ENCODE results near the gene ACMSD.
"Not testable (repeated sequence)": the region's sequence is repeated elsewhere in the genome, so short reads cannot be mapped to it uniquely, and the experiment has no call there.

ACMSD gene

DNA sequence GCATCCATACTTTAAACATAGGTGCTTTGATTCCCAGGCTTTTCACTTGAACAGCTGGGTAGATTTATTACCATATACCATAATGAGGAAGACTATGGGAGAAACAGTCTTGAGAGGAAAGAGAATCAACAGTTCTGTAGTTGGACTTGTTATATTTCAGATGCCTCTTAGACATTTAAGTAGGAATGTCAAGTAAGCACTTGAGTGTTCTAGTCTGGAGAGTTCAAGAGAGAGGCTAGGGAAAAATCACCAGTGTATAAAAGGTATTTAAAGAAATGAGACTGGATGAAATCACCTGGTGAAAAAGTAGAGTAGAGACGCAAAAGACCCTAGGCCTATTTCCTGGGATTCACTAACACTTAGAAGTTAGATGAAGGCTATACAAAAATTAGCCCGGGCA, 66.8 kb downstream of the ACMSD start:
- DNase-seq (ENCODE audit: low spot score), result no peak

DNA sequence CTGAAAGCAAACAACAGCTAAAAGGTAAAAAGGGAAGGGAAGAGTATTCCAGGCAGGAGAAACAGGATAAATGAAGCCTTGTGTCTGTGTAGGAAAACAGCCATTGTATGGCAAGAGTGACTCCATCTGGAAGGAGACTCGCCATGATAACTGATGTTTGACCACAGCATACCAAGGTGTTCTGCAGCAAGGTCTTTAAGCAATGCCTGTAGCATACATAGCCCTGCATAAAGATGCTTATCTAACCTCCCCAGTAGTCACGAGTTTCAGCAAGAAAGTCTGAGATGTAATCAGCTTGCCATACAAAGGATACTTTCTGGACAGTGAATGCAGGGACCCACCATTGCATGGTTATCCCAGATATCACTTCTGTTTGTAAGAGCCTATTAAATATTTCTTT, 68.3 kb downstream of the ACMSD start:
- no peak for DNase-seq (ENCODE audit: low spot score)

DNA sequence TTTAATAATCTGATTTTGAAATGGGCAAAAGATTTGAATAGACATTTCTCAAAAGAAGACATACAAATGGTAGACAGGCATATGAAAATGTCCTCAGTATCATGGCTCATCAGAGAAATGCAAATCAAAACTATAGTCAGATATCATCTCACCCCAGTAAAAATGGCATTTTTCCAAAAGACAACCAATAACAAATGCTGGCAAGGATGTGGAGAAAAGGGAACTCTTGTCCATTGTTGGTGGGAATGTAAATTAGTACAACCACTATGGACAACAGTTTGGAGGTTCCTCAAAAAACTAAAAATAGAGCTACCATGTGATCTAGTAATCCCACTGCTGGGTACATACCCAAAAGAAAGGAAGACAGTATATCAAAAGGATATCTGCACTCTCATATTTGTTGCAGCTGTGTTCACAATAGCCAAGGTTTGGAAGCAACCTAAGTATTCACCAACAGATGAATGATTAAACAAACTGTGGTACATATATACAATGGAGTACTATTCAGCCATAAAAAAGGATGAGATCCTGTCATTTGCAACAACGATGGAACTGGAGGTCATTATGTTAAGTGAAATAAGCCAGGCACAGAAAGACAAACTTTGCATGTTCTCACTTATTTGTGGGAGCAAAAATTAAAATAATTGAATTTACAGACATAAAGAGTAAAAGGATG, 69.2 kb downstream of the ACMSD start:
- not testable (repeated sequence) for DNase-seq (ENCODE audit: low spot score)

DNA sequence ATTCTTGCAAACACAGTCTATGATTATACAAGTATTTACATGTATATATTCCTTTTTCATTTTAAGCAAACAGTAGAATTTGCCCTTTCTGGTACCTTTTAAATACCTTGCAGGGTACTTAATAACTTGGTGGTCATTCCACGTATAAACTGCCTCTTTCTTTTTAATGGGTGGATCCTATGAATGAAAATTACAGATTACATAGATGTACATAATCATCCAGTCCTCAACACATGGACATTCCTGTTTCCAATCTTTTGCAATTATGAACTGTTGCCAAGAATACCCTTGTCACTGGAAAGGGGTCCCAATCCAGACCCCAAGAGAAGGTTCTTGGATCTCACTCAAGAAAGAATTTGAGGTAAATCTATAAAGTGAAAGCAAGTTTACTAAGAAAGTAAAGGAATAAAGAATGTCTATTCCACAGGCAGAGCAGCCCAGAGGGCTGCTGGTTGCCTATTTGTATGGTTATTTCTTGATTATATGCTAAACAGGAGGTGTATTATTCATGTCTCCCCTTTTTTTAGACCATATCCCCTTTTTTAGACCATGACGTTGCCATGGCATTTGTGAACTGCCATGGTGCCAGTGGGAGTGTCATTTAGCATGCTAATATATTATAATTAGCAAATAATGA, 72.5 kb downstream of the ACMSD start:
- DNase-seq (ENCODE audit: low spot score), result no peak

DNA sequence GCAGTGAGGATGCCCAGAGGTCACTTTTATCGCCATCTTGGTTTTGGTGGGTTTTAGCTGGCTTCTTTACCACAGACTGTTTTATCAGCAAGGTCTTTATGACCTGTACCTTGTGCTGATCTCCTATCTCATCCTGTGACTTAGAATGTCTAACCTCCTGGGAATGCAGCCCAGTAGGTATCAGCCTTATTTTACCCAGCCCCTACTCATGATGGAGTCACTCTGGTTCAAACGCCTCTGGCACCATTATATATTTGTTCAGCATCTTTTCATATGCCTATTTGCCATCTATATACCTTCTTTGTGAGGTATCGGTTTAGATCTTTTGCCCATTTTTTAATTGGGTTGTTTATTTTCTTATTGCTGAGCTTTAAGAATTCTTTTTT, 73.0 kb downstream of the ACMSD start:
- no peak for DNase-seq (ENCODE audit: low spot score)

DNA sequence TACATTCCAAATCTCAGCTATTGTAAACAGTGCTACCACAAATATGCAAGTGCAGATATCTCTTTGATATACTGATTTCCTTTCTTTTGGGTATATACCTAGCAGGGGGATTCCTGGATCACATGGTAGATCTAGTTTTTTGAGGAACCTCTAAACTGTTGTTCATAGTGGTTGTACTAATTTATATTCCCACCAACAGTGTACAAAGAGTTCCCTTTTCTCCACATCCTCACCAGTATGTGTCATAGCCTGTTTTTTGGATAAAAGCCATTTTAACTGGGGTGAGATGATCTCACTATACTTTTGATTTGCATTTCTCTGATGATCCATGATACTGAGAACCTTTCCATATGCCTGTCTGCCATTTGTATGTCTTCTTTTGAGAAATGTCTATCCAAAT, 73.9 kb downstream of the ACMSD start:
- no peak for DNase-seq (ENCODE audit: low spot score)

DNA sequence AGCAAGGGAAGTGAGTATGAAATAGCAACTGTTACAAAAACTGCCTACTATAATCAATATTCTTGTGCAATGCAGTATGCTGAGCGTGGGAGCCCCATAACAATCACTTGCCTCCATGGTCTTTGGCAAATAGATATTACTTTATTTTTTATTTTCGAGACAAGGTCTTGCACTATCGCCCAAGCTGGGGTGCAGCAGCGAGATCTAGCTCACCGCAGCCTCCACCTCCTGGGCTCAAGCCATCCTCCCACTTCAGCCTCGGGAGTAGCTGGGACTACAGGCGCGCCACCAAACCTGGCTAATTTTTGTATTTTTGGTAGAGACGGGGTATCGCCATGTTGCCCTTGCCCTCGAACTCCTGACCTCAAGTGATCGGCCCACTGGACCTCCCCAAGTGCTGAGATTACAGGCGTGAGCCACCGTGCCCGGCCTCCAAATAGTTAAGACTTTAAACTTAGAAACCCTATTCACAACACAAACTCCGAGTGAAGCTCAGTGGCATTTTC, 79.0 kb downstream of the ACMSD start:
- no peak for DNase-seq (ENCODE audit: low spot score)

DNA sequence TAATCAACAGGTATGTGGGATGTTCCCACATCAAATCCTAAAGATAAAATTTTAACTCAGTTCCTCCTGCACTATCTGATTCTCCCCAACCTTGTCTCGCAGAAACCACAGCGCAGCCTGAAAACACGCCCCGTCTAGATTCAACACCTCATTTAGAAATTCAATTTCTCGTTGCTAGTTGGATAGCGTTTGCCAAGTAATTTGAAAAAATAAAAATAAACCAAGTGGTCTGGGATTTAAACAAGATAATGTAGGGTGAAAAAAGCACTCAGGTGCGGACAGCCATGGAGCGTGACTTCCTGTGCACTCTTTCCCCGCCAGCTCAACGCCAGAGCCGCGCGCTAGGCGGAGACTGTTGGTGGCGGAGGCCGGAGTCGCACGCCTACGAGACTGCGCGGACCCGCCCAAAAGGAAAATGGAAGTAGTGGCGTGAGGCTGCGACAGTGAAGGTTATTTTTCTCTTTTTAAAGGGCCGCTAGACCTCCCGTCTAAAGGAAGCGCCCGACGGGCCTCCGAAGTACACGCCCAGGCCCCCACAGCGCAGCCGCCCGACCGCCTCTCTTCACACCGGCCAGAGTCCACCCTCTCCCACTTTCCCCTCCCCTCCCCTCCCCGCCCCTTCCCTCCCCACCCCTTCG, 79.6 kb downstream of the ACMSD start:
- no peak for DNase-seq (ENCODE audit: low spot score)

DNA sequence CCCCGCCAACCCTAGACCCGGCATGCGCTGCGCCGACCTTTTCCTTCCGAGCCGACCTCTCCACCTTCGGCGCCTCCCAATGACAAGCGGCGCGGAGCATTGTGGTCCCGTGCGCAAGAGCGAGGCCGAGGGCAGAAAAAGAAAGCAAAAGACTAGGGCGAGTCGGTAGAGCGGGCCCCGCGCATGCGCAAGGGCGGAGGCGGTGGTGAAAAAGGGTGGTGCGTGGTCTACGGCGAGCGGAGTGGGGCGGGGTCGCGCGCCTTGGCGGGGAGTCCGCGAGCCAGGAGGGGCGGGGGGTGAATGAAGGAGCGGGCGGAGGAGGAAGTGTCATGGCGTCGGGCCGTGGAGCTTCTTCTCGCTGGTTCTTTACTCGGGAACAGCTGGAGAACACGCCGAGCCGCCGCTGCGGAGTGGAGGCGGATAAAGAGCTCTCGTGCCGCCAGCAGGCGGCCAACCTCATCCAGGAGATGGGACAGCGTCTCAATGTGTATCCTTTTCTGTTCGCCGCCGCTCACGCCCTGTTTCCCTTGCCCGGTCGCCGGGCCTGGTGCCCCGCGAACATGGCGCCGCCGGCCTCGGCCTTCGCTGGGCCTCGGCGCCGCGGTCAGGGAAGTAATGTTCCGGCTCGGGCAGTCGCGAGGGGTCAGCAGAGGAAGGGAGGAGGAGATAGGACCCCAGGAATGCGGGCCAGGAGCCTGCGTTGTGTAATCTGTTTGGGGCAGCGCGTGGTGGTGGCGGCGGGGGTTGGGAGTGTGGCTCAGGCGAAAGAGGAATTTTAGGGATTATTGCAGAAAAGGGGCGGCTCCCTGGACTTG, 80.3 kb downstream of the ACMSD start, which contains the start of gene CCNT2:
TSS of gene CCNT2 (plus strand) at position 297 of the 815 bp plus-strand sequence. CDS start at position 330, 33 bp downstream.
- peak; percentile 99 for DNase-seq (ENCODE audit: low spot score)

DNA sequence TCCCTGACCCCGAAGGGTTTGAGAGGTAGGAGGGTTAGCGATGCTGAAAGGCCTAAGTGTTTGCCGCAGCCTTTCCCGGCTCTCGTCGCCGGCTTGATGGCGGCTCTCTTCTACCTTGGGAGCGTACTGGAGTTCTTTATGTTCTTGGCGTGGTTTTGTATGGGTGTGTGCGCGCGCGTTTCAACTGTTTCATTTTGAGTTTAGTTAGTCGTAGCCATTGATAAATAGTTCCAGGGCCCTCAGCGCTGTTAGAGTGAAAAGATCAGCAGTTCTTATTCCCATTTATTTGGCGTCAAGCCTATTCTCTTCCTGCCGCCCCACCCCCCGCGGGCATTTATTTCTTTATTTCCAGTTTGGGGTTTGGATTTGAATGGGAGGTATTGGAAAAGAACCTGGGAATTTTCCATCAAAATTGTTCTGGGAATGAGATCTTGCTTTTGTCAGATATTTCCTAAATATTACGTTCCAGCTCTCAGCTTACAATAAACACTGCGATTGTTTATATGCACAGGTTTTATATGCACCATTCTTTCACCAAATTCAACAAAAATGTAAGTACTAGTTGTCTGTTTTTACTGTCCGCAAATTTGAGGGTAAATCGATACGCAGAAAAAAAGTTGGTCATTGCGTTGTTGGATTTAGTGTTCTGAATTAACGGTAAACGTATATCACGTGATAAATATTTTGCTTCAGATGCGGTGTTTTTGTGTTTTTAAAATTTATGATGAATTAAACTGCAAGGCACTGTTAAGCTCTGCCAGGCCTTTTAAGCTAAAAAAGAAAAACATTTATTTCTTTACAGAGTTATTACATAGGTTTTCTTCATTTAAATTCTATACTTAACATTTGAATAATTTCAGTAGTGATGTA, 81.2 kb downstream of the ACMSD start:
- peak; percentile 21 for DNase-seq (ENCODE audit: low spot score)

DNA sequence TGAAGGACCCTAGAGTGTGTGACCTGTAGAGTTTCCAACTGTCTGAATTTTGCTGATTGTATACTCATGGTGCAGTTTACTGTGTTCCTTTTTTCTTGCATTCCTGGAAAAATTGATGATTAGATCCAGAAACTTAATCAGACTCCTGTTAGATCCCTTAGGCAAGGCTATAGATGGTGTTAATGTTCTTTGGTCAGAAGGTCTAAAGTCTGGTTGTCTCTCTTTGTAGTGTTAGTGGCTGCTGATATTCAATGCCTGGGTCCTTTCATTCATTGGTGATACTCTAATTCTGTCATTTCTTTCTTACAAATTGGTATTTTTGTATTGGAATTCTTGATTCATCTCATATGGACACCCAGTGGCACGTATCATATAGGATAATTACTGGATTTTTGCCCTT, 86.5 kb downstream of the ACMSD start:
- no peak for DNase-seq (ENCODE audit: low spot score)

DNA sequence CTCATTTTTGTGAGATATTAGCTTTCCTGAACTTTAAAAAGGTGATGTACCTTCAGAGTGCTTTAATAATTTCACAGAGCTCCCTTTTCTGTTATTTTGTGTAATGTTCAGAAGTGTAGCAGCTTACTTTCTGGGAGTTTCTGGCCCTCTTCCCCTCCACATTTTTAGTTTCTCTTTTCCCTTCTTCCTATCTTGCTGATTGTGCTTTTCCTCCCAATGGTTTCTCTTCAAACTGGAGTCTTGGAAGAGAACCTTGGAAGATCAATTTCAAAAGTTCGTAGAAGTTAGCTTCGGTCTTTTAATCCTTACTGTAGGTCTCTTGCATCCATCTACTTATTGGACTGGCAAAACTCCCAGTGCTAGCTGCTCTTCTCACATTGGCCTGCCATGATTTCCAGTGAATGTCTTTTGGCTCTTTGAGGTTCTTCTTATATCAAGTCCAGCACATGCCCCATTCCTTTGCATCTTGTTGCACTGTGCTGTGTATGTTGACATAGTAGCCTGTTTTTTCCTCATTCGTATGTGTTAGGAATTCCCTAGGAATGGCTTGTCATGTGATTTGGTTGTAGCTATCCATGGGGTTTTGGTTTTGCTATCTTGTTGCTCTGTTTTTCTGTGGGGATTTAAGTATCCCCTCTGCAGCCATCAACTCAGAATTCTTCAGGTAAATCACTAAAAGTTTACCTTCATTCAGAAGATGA, 88.0 kb downstream of the ACMSD start:
- DNase-seq (ENCODE audit: low spot score), result no peak

DNA sequence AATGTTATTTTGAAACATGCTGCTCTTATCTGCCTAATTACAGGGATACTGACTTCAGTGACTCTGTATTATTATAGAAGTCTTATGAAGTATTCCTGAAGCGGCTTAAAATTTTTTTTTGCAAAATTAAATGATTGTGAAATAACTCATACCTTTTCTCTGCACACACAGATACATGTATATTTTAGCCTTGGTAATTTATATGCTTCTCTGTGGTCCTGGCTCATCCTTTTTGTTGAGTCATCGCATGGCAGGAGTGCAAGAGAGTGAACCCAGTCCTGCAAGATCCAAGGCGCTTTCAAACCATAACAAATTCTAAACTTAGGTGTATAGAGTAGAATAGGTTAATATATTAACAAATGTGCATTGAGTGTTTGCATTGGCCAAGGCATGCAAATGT, 88.8 kb downstream of the ACMSD start:
- no peak for DNase-seq (ENCODE audit: low spot score)

DNA sequence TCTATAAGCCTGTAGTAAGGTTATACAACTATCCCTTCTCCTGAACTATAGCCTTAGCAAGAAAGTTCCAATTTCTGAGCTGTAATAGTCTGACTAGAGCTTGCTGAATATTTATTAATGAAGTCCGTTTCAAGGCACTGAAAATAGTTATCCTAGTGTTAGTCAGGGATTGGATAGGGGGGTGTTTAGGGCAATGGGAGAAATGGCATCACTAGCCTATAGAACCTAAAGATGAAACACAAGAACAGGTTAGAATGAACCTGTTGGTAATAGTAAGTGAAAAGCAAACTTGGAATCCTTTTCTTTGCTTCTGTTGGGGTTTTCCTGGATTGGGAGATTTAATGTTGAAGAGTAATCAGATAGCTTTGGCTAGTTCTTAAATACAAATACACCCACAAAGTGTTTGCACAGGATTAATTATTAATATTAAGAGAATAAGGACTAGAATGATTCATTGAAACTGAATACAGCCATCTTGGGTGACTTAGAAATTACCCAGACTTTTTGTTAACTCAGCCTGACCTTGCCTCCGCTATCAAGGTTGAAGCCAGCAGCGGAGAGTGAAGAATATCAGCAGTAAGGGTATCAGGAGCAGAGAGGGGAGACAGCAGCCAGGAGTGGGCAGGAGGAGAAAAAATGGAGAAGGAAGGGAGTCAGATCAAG, 94.6 kb downstream of the ACMSD start:
- DNase-seq (ENCODE audit: low spot score), result no peak

DNA sequence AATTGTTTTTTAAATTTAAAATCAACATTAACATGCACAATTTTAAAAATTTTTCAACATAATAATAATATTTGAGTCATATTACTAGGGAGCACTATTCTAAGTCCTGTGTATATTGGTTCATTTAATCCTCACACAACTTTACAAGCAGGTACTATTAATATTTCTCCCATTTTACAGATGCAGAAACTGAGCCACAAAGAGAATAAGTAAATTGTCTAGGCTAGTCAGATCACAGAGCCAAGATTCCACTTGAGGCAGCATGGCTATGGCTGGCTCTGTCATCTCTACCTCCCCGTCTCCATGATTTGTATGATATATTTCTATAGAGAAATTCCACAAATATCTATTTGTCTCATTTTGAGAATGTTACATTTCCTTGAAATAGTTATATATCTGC, 95.3 kb downstream of the ACMSD start:
- no peak for DNase-seq (ENCODE audit: low spot score)

DNA sequence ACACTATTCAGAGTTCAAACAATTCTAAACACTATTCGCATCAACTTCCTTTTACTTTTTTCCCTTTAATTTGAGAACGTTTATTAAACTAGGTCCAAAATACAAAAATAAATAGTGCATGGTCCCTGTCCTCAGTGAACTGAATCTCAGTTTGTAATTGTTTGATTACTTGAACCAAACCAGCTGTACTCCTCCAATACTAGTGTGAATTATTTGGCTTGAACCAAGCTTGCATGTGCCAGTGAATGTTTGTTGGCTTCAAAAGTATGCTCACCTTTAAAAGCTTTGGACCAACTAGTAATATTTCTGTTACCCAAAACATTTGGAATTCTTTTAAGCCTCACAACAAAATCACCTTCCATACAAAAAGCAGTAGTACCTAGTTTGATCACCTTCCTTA, 95.7 kb downstream of the ACMSD start:
- no peak for DNase-seq (ENCODE audit: low spot score)

DNA sequence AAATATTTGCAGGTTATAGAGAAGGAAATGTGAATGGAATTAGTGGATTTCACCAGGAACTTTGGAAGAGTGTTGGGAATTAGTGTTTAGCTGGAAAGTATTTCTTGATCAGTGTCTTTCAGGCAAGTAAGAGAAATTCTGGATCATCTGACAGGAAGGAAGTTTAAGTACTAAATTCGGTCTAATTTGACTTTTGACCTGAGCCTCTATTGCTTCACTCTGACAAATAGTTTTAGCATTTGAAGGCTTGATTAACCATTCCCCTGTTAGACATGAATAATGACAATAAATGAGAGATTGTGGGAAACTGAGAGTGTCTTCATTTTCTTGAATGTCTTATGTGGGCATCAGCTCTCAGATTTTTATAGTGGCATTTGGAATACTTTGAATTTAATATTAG, 96.2 kb downstream of the ACMSD start:
- no peak for DNase-seq (ENCODE audit: low spot score)

DNA sequence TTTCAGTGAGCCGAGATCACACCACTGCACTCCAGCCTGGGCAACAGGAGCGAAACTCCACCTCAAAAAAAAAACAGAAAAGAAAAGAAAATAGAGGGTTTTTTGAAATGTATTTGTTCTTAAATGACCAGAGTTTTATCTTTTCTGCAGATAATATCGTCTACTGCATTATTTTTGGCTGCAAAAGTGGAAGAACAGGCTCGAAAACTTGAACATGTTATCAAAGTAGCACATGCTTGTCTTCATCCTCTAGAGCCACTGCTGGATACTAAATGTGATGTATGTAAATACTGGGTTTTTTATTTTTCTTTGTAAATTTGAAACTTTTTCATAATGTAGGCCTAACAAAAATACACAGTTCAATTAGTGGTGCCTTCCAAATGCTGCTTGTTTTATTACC, 98.3 kb downstream of the ACMSD start:
- DNase-seq (ENCODE audit: low spot score), result no peak

DNA sequence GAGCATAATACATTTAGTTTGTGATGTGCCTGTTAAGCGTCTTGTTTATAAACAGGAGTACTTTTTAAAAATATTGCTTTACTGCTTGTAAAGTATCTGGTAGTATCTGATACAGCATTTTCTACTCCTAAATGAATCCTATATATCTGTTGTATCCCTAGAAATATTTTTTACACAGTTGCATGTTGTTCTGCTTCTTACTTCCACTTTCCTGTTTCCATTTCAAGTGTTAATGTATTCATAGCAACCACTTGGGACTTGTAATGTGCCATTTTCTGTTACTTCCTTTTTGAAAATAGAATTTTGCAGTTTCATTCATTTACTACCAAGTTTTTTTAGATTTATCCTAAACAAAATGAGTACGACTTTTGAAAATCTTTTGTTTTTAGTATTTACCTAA, 105.1 kb downstream of the ACMSD start:
- DNase-seq (ENCODE audit: low spot score), result no peak

DNA sequence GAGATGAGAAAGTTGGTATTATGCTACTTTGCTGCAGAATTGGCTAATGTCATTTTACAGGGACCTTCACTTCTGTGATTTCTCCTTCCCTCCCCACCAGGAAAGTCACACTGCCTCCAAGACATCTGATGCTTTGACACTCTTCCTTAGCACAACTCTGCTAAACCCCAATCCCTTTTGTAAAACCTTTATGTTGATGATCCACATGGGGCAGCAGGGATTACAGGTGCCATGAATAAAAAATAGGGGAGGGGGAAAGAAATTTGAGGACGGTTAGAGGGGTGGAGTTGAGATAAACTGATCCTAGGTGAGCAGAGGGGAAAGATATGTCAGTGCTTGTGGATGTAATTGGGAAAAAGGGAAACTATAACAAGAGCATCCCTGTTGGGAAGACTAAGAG, 106.6 kb downstream of the ACMSD start:
- no peak for DNase-seq (ENCODE audit: low spot score)

Data from SK-N-DZ (cell line).